HepG2 (cell line): ENCODE measurements around the gene HES6. TPM values are rescaled to one million over a fixed set of nuclear protein-coding genes. Genes with fewer than 3 reads are reported as not detected.

Experiments
- ELF3 ChIP-seq: IDR thresholded peaks from 2 replicates; pipeline ENCODE4 v1.6.1; 2016; ENCODE audit warnings: missing genetic modification reagents, missing compliant biosample characterization
- GRHL1 ChIP-seq: sonication (generic); formaldehyde crosslinking; conservative IDR thresholded peaks from 2 replicates; pipeline ENCODE4 v1.8.0; 2022; ENCODE audit warnings: missing genetic modification reagents
- HDAC1 ChIP-seq: sonication (generic); formaldehyde crosslinking; IDR thresholded peaks from 2 replicates; pipeline ENCODE4 v1.5.1; 2020; ENCODE audit warnings: mild to moderate bottlenecking, missing genetic modification reagents
- HHEX ChIP-seq: IDR thresholded peaks from 2 replicates; pipeline ENCODE4 v1.6.1; 2016; ENCODE audit warnings: control low read depth
- MBNL3 ChIP-seq: fragments of 250-450 bp; sonication (Bioruptor Pico); conservative IDR thresholded peaks from 2 replicates; pipeline ENCODE4 v1.8.0; 2022; ENCODE audit warnings: mild to moderate bottlenecking, inconsistent platforms
- POLR2A ChIP-seq, 2 experiments: IDR thresholded peaks; 2 replicates each; pipeline ENCODE4 v1.6.1; 2011; ENCODE audit warnings: low read depth in 2 of 2, low read length in 2 of 2, mild to moderate bottlenecking in 1 of 2, moderate library complexity in 1 of 2; ENCODE audit not compliant: insufficient read depth in 1 of 2
- SALL1 ChIP-seq: sonication (generic); formaldehyde crosslinking; IDR thresholded peaks from 2 replicates; pipeline ENCODE4 v1.8.0; 2022; ENCODE audit warnings: mild to moderate bottlenecking, missing genetic modification reagents
- SMARCC2 ChIP-seq: fragments of 450-650 bp; IDR thresholded peaks from 2 replicates; pipeline ENCODE4 v1.6.1; 2017; ENCODE audit warnings: antibody characterized with exemption, mild to moderate bottlenecking
- SMC3 ChIP-seq: IDR thresholded peaks from 2 replicates; pipeline ENCODE4 v1.6.1; 2011; ENCODE audit warnings: low read length, improper control_type of control experiment
- TERF1 ChIP-seq: sonication (generic); formaldehyde crosslinking; IDR thresholded peaks from 2 replicates; pipeline ENCODE4 v1.8.0; 2022; ENCODE audit warnings: mild to moderate bottlenecking, missing genetic modification reagents, moderate library complexity
- THAP7 ChIP-seq: sonication (generic); formaldehyde crosslinking; IDR thresholded peaks from 2 replicates; pipeline ENCODE4 v1.8.1; 2023; ENCODE audit warnings: mild to moderate bottlenecking, missing genetic modification reagents
- ZBTB7B ChIP-seq: sonication (generic); formaldehyde crosslinking; IDR thresholded peaks from 2 replicates; pipeline ENCODE4 v1.4.0; 2020; ENCODE audit warnings: missing genetic modification reagents
- ZNF318 ChIP-seq: sonication (generic); formaldehyde crosslinking; IDR thresholded peaks from 2 replicates; pipeline ENCODE4 v1.4.0; 2020; ENCODE audit warnings: mild to moderate bottlenecking, missing genetic modification reagents
- polyA plus RNA-seq, 8 experiments: library from polyadenylated mRNA; depleted of rRNA in 3 of 8; stranded (reverse) in 7 of 8; unstranded in 1 of 8; fragments of >200 nt; fragmentation: Illumina TruSeq in 4 of 8; extraction: Trizol in 4 of 8; gene quantifications; 2 replicates each; pipeline versions ENCODE4 v1.2.1 to v1.2.3, GENCODE V29; 2011 to 2016; ENCODE audit warnings: low read depth in 4 of 8, missing spikeins in 1 of 8, mixed read lengths in 1 of 8; ENCODE audit not compliant: insufficient read depth in 1 of 8
- total RNA-seq, 5 experiments: library from RNA; depleted of rRNA; stranded (reverse); fragments of >200 nt; fragmentation: Illumina TruSeq; extraction: Trizol; gene quantifications; 2 replicates each; pipeline ENCODE4 v1.2.3, GENCODE V29; 2016; ENCODE audit warnings: low read depth in 1 of 5
- TF ChIP-seq, protein P1 (sequence below): sonication (generic); formaldehyde crosslinking; IDR thresholded peaks from 2 replicates; pipeline ENCODE4 v1.8.0; 2022; ENCODE audit warnings: missing genetic modification reagents, mild to moderate bottlenecking, moderate library complexity, borderline replicate concordance

The HES6 gene
- total and polyA plus RNA-seq, 2 of the 13 experiments (the other 11 are each of a cell fraction or from before 2014, with no cell fraction given) = 19.5 to 82.8 TPM

- TF ChIP-seq, protein P1, sequence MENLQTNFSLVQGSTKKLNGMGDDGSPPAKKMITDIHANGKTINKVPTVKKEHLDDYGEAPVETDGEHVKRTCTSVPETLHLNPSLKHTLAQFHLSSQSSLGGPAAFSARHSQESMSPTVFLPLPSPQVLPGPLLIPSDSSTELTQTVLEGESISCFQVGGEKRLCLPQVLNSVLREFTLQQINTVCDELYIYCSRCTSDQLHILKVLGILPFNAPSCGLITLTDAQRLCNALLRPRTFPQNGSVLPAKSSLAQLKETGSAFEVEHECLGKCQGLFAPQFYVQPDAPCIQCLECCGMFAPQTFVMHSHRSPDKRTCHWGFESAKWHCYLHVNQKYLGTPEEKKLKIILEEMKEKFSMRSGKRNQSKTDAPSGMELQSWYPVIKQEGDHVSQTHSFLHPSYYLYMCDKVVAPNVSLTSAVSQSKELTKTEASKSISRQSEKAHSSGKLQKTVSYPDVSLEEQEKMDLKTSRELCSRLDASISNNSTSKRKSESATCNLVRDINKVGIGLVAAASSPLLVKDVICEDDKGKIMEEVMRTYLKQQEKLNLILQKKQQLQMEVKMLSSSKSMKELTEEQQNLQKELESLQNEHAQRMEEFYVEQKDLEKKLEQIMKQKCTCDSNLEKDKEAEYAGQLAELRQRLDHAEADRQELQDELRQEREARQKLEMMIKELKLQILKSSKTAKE = no peak
- peak; percentile 97 for TF ChIP-seq SMC3
- TF ChIP-seq HHEX (CRISPR knock-in tag) = no peak
- TF ChIP-seq ZNF318 (CRISPR knock-in tag) = peak; percentile 70; the same call in 1 of the 2 replicates
- TF ChIP-seq ZBTB7B (CRISPR knock-in tag) = 0 out of 2 replicates have a peak, but pooled peaks have one; percentile 26
- no peak for TF ChIP-seq SMARCC2
- TF ChIP-seq SALL1 (CRISPR knock-in tag) = peak; percentile 78; the same call in 1 of the 2 replicates
- TF ChIP-seq TERF1 = no peak
- TF ChIP-seq ELF3 (CRISPR knock-in tag) = peak; percentile 76
- peak; percentile 68 for TF ChIP-seq HDAC1 (CRISPR knock-in tag)
- TF ChIP-seq MBNL3 = no peak
- peak in 1 of 2 experiments; percentile 76; a peak in 2 of 4 replicates for TF ChIP-seq POLR2A (IDR thresholded peaks at IDR 0.05; ENCODE audit: insufficient read depth in 1 of 2, low read depth in 2 of 2, low read length in 2 of 2)
- 0 out of 2 replicates have a peak, but pooled peaks have one; percentile 38 for TF ChIP-seq THAP7 (CRISPR knock-in tag)
- no peak for TF ChIP-seq GRHL1 (CRISPR knock-in tag)
These were observed 23.6 kb upstream of the HES6 start (continued) for GRCh38 chr2:238263204-238264071.
